ENCODE data around the gene SELENOO.

DNA sequence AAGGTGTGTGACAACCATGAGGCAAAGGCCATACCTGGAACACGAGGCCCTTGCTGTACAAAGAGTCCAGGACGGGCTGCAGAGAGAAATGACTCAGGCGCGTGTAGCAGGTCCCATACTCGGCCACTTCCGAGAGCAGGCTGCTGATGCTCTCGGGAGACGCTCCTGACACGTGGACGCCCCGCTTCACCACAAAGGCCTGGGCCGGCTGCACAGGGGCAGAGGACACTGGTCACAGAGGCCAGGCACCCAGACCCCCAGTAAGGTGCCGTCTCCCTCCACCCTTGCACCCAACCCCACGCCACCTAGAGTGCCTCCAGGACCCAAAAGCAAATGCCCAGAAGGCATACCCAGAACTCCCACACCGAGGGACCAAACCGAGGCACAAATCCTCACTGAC lies 28.6 kb downstream of the SELENOO start:
- no peak for TF ChIP-seq POLR2A (IDR thresholded peaks at IDR 0.05)
- TF ChIP-seq, protein P1, sequence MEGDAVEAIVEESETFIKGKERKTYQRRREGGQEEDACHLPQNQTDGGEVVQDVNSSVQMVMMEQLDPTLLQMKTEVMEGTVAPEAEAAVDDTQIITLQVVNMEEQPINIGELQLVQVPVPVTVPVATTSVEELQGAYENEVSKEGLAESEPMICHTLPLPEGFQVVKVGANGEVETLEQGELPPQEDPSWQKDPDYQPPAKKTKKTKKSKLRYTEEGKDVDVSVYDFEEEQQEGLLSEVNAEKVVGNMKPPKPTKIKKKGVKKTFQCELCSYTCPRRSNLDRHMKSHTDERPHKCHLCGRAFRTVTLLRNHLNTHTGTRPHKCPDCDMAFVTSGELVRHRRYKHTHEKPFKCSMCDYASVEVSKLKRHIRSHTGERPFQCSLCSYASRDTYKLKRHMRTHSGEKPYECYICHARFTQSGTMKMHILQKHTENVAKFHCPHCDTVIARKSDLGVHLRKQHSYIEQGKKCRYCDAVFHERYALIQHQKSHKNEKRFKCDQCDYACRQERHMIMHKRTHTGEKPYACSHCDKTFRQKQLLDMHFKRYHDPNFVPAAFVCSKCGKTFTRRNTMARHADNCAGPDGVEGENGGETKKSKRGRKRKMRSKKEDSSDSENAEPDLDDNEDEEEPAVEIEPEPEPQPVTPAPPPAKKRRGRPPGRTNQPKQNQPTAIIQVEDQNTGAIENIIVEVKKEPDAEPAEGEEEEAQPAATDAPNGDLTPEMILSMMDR (IDR thresholded peaks at IDR 0.05) = no peak

All from thyroid gland (tissue), 4 donors.